GM18498 (cell line): ENCODE data around the gene TTC34.
"Not testable (repeated sequence)": the region's sequence is repeated elsewhere in the genome, so short reads cannot be mapped to it uniquely, and the experiment has no call there.

Experiments used
- ATAC-seq: cut with Tn5 transposase; IDR thresholded peaks from one replicate; pipeline ENCODE4 v1.9.1; 2021; ENCODE audit warnings: mild to moderate bottlenecking, moderate library complexity; ENCODE audit not compliant: unreplicated experiment

Gene TTC34

GRCh38 chr1:2799811-2800663, 1.5 kb downstream of the TTC34 start:
- ATAC-seq, result no peak

DNA sequence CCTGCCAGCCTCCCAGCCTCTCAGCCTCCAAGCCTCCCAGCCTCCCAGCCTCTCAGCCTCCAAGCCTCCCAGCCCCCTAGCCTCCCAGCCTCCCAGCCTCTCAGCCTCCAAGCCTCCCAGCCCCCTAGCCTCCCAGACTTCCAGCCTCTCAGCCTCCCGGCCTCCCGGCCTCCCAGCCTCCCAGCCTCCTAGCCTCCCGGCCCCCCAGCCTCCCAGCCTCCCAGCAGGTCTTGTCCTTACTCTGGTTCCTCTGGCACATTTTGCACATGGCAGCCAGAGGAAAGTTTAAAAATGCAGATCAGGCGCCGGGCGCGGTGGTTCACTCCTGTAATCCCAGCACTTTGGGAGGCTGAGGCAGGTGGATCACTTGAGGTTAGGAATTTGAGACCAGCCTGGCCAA, 2.5 kb downstream of the TTC34 start:
- ATAC-seq, result not testable (repeated sequence)

GRCh38 chr1:2797741-2798016, 3.8 kb downstream of the TTC34 start:
- no peak for ATAC-seq

- ATAC-seq, result no peak
Measured at GRCh38 chr1:2796890-2797740, 4.4 kb downstream of the TTC34 start.

DNA sequence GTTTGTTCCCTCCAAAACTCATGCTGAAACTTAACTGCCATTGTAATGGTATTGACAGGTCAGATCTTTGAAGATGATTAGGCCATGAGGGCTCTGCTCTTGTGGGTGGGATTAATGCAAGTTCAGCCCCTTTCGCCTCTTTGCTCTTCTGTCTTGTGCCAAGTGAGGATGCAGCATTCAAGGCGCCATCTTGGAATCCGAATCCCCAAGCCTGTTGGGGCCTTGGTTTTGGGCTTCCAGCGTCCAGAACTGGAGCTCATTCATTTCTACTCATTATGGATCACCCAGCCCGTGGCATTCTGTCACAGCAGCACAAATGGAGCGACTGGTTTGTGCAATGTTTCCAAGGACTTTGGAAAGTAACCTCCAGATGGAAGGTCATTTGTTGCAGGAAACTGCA, 5.6 kb downstream of the TTC34 start:
- no peak for ATAC-seq

DNA sequence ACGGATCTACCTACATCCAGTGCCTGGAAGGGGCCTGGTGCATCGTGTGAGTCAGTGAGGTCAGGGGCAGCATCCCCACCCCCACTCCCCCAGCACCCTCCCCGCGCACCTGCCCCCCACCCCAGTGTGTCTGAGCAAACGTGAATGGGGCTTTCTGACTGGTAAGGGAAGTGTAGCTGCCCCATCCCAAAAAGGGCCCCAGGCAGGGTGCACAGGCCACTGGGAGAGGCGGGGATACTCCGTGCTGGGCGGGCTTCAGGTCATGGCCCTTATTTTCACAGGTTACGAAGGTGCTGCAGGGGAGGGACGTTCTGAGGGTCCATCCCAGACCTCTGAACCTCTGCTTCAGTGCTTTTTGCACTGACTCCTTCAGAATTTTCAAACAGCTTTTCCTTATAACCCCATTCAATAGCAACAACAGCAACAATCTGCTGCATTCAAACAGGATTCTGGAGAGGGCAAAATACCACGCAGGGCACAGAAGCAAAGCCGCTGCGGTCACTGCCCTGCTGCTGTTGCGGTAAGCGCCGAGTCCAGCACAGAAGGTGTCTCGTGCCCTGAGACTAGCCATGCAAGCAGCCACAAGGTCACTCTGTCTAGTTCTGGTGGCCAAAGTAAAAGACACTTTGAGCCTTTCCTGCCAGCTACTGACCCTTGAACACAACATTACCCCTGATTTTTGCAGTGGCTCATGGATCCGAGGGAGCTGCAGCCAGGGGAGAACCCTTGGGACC, 10.3 kb downstream of the TTC34 start:
- ATAC-seq, result no peak

DNA sequence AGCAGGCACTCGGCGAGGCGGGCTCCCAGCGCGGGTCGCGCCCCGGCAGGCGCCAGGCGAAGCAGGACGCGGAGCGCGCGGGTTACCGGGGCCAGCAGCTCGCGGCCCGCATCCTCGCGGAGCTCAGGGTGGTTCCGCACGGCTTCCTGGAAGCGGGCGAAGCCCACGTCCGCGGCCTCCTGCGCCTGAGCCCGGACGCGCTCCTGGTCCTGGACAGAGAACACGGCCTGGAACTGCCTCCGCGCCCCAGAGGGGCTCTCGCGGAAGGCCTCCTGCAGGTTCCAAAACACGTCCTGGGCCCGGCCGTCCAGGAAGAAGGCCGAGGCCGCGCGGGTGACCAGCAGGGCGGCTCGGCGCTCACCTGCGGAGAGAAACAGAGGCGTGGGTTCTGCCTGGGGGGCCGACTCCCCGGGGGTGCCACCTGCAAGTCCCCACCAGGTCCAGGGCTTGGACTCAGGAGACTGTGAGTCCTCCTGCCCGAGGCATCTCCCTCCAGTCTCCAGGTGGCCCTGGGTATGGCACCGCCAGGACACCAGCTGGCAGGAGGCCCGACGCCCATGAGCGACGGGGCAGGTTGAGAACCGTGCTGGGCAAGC, 11.4 kb downstream of the TTC34 start:
- ATAC-seq, result no peak

DNA sequence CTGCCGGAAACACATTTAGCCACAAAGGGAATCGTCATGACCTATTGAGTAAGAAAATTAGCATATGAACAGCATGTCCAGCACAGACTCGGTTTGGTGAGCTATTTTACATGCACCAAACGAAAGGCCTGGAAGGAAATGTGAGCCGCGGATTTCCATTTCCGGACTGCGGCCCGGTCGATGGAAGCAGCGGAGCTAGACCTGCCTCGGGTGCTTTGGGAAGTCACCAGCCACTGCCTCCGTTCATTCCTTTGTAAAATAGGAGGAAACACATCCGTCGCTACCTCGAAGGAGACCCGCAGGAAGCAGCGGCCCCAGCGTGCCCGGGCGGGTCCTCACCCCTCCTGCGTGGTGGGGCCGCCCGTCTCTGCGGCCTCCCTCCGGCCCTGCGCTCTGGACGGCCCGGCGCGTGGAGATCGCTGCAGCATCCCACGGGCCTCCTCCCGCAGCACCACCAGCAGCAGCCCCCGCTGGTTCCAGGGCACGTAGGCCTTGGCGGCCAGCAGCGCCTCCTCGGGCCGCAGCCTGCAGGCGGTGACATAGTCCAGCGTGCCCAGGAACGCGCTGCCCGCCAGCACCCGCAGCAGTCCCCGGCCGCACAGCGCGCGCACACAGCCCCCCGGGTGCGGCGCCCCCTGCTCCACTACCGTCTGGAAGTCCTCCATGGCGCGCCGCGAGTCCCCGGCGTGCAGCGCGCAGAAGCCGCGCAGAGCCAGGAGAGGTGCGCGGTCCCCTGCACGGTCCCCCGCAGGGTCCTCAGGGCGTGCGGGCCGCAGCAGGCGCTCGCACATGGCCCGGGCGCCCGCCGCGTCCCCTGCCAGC, 12.1 kb downstream of the TTC34 start:
- no peak for ATAC-seq

DNA sequence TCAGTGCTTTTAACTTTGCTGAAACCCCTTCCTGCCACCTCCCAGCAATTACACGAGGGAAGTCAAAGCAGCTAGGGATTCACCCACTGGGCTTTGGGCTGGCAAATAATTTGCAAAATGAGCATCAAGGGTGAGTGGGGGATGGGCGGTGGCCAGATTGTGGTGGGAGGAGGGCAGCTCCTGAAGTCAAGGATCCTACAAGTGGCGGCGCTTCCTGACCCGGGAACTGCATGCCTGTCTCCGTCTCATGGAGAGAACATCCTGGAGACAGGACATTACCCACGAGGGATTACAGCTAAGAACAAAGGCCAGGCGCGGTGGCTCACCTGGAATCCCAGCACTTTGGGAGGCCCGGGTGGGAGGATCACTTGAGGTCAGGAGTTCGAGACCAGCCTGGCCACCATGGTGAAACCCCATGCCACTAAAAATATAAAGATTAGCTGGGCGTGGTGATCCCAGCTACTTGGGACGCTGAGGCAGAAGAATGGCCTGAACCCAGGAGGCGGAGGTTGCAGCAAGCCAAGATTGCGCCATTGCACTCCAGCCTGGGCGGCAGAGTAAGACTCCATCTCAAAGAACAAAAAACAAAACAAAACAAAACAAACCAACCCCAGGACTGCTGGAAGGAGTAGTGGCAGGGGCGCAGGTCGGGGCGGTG, 12.9 kb downstream of the TTC34 start:
- ATAC-seq, result no peak

GRCh38 chr1:2787163-2787911, 14.2 kb downstream of the TTC34 start:
- no peak for ATAC-seq

- no peak for ATAC-seq
Measured at GRCh38 chr1:2786329-2787162, 14.9 kb downstream of the TTC34 start.

- ATAC-seq, result no peak
Measured at GRCh38 chr1:2785631-2786328, 15.7 kb downstream of the TTC34 start.

DNA sequence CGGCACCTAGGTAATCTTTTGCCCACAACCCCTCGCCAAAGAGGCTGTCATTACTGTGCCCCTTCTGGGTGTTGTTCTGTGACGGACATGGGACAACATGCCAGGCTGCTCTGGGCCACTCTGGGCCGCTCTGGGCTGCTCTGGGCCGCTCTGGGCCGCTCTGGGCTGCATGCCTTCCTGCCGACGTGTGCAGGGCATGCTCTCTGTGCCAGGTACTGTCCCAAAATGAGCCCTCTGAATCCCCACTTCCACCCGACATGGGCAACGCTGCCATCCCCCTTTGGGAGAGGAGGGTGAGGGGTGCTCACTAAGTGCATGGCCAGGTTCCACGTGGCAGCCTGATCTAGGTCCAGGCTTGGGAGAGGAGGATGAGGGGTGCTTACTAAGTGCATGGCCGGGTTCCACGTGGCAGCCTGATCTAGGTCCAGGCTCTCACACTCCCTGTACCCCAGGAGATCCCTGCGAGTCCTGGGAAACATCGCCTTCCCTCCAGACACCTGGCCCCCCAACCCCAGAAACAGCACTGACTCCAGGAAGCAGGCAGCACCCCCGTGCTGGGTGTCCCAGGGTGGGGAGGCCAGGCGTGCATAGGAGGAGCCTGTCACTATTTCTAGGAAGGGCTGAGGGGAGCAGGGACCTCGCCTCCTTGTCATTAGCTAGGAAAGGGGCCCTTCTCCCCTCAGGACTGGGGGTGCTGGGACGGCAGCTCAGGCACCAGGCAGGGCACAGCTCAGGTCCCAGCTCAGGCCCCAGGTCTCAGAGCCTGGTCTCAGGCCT, 16.5 kb downstream of the TTC34 start:
- ATAC-seq, result no peak

DNA sequence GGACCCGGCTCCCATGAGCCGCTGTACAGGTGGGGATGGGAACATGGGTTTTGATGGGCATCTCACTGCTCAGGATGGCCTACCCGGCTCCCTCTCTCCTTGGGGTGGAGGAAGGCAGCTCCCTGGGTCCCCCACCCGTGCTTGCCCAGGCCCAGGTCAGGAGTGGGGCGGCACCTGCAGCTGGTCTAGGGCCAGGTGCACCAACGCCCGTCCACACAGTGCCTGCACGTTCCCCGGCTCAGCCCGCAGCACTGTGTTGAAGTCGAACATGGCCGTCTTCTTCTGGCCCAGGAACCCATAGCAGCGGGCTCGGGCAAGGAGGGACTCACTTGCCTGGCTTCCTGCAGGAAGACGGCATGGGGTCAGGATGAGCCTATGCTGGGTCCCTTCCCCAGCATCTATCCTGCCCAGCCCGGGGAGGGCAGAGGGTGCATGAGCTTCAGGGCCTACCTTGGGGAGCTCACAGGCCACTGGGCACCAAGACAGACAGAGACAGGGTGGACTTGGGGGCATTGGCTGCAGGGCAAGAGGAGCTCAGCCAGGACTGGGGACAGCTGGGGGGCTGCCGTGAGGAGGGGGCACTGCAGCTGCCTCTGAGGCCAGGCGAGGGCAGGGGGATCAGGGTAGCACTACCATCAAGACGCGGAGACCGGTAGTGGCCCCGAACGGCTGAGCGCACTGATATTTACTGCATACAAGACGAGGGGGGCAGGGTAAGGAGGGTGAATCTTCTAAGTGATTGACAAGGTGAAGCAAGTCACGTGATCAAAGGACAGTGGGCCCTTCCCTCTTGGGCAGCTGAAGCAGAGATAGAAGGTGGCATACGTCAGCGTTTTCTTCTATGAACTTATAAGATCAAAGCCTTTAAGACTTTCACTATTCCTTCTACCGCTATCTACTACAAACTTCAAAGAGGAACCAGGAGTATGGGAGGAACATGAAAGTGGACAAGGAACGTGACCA, 17.8 kb downstream of the TTC34 start:
- ATAC-seq, result no peak

- ATAC-seq, result no peak
Measured at GRCh38 chr1:2783069-2783434, 18.4 kb downstream of the TTC34 start.

DNA sequence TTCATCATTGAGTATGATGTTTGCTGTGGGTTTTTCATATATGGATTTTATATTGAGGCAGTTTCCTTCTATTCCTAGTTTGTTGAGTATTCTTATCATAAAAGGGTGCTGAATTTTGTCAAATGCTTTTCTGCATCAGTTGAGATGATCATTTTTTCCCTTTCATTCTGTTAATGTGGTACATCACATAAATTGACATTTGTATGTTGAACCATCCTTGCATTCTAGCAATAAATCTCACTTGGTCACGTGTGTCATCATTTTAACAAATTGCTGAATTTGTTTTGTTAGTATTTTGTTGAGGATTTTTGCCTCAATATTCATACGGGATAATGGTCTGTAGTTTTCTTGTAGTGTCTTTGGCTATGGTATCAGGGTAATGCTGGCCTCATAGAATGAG, 19.9 kb downstream of the TTC34 start:
- ATAC-seq, result no peak
